Loucy (cell line): ENCODE measurements around the gene PYROXD2.

ENCODE experiments used
- H2AFZ ChIP-seq: fragments of 200-600 bp; sonication (generic); 2 replicates; pipeline ENCODE4 v1.6.0; 2016; ENCODE audit warnings: antibody characterized with exemption, mild to moderate bottlenecking, low read length, moderate library complexity
- H3F3A ChIP-seq: fragments of 200-600 bp; 2 replicates; pipeline ENCODE4 v1.6.0; 2016; ENCODE audit warnings: antibody characterized with exemption, low read depth, mild to moderate bottlenecking
- H3K27me3 ChIP-seq: fragments of 200-600 bp; sonication (generic); 2 replicates; pipeline ENCODE4 v1.6.1; 2014; ENCODE audit warnings: low read length, mild to moderate bottlenecking; ENCODE audit not compliant: insufficient read depth, poor library complexity, severe bottlenecking
- H3K36me3 ChIP-seq: fragments of 200-600 bp; sonication (generic); 2 replicates; pipeline ENCODE4 v1.6.1; 2016; ENCODE audit warnings: low read length; ENCODE audit not compliant: insufficient read depth
- H3K4me1 ChIP-seq: fragments of 200-600 bp; sonication (generic); 2 replicates; pipeline ENCODE4 v1.5.1; 2014; ENCODE audit warnings: low read length, mild to moderate bottlenecking; ENCODE audit not compliant: insufficient read depth, poor library complexity, severe bottlenecking
- H3K4me2 ChIP-seq: fragments of 200-600 bp; sonication (generic); 2 replicates; pipeline ENCODE4 v1.6.0; 2014; ENCODE audit warnings: antibody characterized with exemption, low read length, low read depth, mild to moderate bottlenecking; ENCODE audit not compliant: poor library complexity, severe bottlenecking
- H3K4me3 ChIP-seq: fragments of 200-600 bp; sonication (generic); 2 replicates; pipeline ENCODE4 v1.5.1; 2014; ENCODE audit warnings: low read length, mild to moderate bottlenecking, mixed read lengths; ENCODE audit not compliant: poor library complexity, severe bottlenecking
- H3K79me2 ChIP-seq: fragments of 200-600 bp; sonication (generic); 2 replicates; pipeline ENCODE4 v1.6.1; 2014; ENCODE audit warnings: low read length; ENCODE audit not compliant: insufficient read depth
- H3K9ac ChIP-seq: fragments of 200-600 bp; sonication (generic); 2 replicates; pipeline ENCODE4 v1.6.0; 2014; ENCODE audit warnings: mild to moderate bottlenecking, low read depth, low read length, moderate library complexity; ENCODE audit not compliant: poor library complexity, severe bottlenecking
- H3K9me2 ChIP-seq: fragments of 200-600 bp; sonication (generic); replicated peaks from 2 replicates; pipeline ENCODE4 v1.6.1; 2016; ENCODE audit warnings: low read depth, low read length, mixed read lengths
- H3K9me3 ChIP-seq: fragments of 200-600 bp; sonication (generic); 2 replicates; pipeline ENCODE4 v1.6.1; 2014; ENCODE audit warnings: mild to moderate bottlenecking, antibody characterized with exemption, low read length, low read depth; ENCODE audit not compliant: insufficient read depth
- H4K20me1 ChIP-seq: fragments of 200-600 bp; sonication (generic); 2 replicates; pipeline ENCODE4 v1.6.0; 2014; ENCODE audit warnings: antibody characterized with exemption, low read length, mild to moderate bottlenecking; ENCODE audit not compliant: insufficient read depth, poor library complexity, severe bottlenecking
- EZH2phosphoT487 ChIP-seq: fragments of 200-600 bp; IDR thresholded peaks from 2 replicates; pipeline ENCODE4 v1.6.1; 2018; ENCODE audit warnings: antibody characterized with exemption, mild to moderate bottlenecking, moderate library complexity, borderline replicate concordance
- TF ChIP-seq, protein P1 (sequence below): fragments of 200-600 bp; sonication (generic); conservative IDR thresholded peaks from 2 replicates; pipeline ENCODE4 v1.5.1; 2014; ENCODE audit warnings: mild to moderate bottlenecking, antibody characterized with exemption, low read length

PYROXD2 gene

GRCh38 chr10:98417481-98417959 lies 2.5 kb upstream of the PYROXD2 start:
- no peak for TF ChIP-seq EZH2phosphoT487
- TF ChIP-seq, protein P1, sequence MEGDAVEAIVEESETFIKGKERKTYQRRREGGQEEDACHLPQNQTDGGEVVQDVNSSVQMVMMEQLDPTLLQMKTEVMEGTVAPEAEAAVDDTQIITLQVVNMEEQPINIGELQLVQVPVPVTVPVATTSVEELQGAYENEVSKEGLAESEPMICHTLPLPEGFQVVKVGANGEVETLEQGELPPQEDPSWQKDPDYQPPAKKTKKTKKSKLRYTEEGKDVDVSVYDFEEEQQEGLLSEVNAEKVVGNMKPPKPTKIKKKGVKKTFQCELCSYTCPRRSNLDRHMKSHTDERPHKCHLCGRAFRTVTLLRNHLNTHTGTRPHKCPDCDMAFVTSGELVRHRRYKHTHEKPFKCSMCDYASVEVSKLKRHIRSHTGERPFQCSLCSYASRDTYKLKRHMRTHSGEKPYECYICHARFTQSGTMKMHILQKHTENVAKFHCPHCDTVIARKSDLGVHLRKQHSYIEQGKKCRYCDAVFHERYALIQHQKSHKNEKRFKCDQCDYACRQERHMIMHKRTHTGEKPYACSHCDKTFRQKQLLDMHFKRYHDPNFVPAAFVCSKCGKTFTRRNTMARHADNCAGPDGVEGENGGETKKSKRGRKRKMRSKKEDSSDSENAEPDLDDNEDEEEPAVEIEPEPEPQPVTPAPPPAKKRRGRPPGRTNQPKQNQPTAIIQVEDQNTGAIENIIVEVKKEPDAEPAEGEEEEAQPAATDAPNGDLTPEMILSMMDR = no peak
- H3K9me2 ChIP-seq = no peaks in the 10 kb centered on the region
- peaks cover 2% of the 10 kb centered on the region; the same call in 1 of the 2 replicates for H3K36me3 ChIP-seq
- H3K9ac ChIP-seq = no peak overlapping the region
- H4K20me1 ChIP-seq = no peaks in the 10 kb centered on the region
- H3K4me2 ChIP-seq = no peak overlapping the region
- no peaks in the 10 kb centered on the region for H3K9me3 ChIP-seq
- H3K4me1 ChIP-seq = peaks cover 11% of the 10 kb centered on the region
- H3F3A ChIP-seq = no peaks in the 10 kb centered on the region
- peaks cover 11% of the 10 kb centered on the region for H3K79me2 ChIP-seq
- H3K4me3 ChIP-seq = no peak overlapping the region
- H2AFZ ChIP-seq = no peak overlapping the region
- no peaks in the 10 kb centered on the region for H3K27me3 ChIP-seq

DNA sequence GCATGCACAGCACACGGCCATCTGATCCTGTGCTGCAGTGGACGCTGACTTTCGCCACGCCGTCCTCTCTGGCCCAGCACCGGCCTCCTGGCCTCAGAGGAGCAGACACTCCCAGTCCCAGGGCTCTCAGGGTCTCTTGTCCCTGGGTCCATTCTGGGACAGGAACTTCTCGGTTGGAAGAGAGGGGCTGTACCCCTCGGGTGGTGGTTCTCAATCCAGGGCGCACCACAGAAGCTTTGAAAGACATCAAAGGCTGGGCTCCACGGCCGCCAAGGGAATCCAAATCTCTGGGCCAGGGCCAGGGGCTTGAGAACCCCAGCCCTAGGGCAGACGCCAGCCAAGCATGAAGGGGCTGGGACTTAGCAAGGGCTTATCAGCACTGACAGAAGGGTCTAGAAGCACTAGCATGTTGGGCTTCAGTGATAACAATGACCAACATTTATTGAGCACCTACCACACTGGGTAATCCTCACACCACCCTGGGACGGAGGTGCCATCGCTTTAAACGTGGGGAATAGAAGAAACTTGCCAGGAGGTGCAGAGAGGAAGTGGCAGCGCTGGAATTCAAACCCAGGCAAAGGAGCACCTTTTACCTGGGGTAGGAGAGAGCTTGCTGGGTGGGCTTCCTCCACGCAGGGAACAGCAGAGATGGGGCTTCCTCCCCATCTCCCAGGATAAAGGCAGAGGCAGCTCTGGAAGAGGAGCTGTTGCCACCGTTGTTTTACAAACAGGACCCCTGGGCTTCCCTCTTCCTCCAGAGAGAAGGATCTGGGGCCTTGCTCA lies 1.8 kb upstream of the PYROXD2 start:
- Histone ChIP-seq H3K4me1 (peaks cover 11% of the 10 kb centered on the region), H3K9me2 (no peaks in the 10 kb centered on the region), H3K36me3 (peaks cover 2% of the 10 kb centered on the region; the same call in 1 of the 2 replicates), H3K79me2 (peaks cover 11% of the 10 kb centered on the region), H3F3A (no peaks in the 10 kb centered on the region), H3K4me2 (no peak overlapping the region), H3K9ac (no peak overlapping the region), H3K9me3 (no peaks in the 10 kb centered on the region), H3K4me3 (no peak overlapping the region), H3K27me3 (no peaks in the 10 kb centered on the region), H4K20me1 (no peaks in the 10 kb centered on the region), H2AFZ (no peak overlapping the region)
- TF ChIP-seq EZH2phosphoT487 = no peak
- TF ChIP-seq, protein P1 = no peak

DNA sequence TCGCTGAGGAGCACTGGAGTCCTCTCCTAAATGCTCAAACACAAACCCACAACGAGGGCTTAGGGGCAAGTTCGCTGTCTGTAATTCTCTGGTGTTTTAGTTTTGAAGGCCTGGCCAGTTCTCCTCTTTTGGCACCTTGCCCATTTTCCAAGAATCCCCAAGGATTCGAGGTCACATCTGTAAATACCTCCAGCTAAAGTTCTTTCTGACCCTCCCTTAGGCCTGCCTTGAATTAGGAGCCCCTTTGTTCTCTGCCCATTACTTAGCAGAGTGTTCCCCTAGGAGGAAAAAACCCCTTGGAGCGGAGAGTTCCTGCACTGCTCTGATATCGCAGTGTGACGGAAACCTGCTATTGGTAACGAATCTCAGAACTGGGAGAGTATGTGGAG lies 743 bp upstream of the PYROXD2 start:
- Histone ChIP-seq H3K4me1 (peaks cover 11% of the 10 kb centered on the region), H3K79me2 (peaks cover 11% of the 10 kb centered on the region), H3K4me2 (peak overlapping the region; percentile 98), H2AFZ (0 out of 2 replicates have a peak overlapping the region, but pooled peaks have one; percentile 2), H3K36me3 (peaks cover 2% of the 10 kb centered on the region; the same call in 1 of the 2 replicates), H3K9me2 (no peaks in the 10 kb centered on the region), H3K27me3 (no peaks in the 10 kb centered on the region), H4K20me1 (no peaks in the 10 kb centered on the region), H3K9ac (peak overlapping the region; percentile 87), H3K4me3 (no peak overlapping the region), H3K9me3 (no peaks in the 10 kb centered on the region), H3F3A (no peaks in the 10 kb centered on the region)
- no peak for TF ChIP-seq EZH2phosphoT487
- TF ChIP-seq, protein P1 = no peak
